Activated CD8-positive, alpha-beta memory T cell treated with anti-CD3 and anti-CD28 coated beads, Interleukin-2, amount 10 ng/mL, durations not matched to agents 7 days and 5 days (primary cell): ENCODE results near the gene IQGAP2. TPM values are rescaled to one million over a fixed set of nuclear protein-coding genes. Genes with fewer than 3 reads are reported as not detected.

Experiments used
- ATAC-seq: fragments of 150-1000 bp; cut with Tn5 transposase; one replicate; pipeline ENCODE4 v1.10.0; 2021; ENCODE audit warnings: moderate library complexity
- CTCF ChIA-PET: fragments of 350-600 bp; sonication (Branson Sonifier 250); formaldehyde crosslinking; loops from one replicate; lab custom pipeline; 2021; ENCODE audit warnings: antibody characterized with exemption; lab: Charles Lee
- DNase-seq: peaks from one replicate; pipeline ENCODE4 v3.0.0-alpha.2; 2020
- H3K27ac Mint-ChIP-seq: one replicate; pipeline ENCODE4 v1.8.0; 2021; ENCODE audit warnings: mild to moderate bottlenecking, mixed read lengths
- H3K27me3 Mint-ChIP-seq: one replicate; pipeline ENCODE4 v1.8.0; 2021; ENCODE audit warnings: mixed read lengths
- H3K36me3 Mint-ChIP-seq: one replicate; pipeline ENCODE4 v1.8.0; 2021; ENCODE audit warnings: mild to moderate bottlenecking, mixed read lengths
- H3K4me1 Mint-ChIP-seq: one replicate; pipeline ENCODE4 v1.8.0; 2021; ENCODE audit warnings: mixed read lengths
- H3K4me3 Mint-ChIP-seq: one replicate; pipeline ENCODE4 v1.8.0; 2021; ENCODE audit warnings: mild to moderate bottlenecking, moderate library complexity, mixed read lengths
- H3K9me3 Mint-ChIP-seq: one replicate; pipeline ENCODE4 v1.8.0; 2022; ENCODE audit warnings: low read depth, mixed read lengths
- total RNA-seq, 2 experiments: library from RNA; stranded (reverse); gene quantifications; one replicate each; pipeline ENCODE4 v1.2.3, GENCODE V29; 2021

The IQGAP2 gene
- total RNA-seq, 2 experiments from 2014 or later, result 70.2 to 118 TPM

DNA sequence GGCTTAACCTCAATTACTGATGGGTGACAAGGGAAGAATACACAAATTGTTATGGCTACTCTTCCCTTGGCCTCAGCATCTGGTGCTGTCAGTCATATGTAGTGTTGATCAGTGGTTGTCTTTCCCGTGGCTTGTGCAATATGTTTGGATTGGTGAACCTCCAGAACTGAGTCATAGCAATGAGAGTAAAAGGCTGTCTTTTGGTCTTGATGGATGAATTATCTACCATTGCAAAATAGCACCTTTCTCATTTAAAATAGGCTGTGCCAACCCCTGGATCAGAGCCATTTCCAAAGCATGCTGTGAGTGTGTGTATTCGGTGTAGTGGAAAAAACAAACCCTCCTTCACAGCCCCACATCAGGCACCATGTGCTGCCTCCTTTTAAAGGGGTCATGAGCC lies 298.2 kb downstream of the IQGAP2 start:
- Mint-ChIP-seq H3K27me3 (no peaks in the 10 kb centered on the region), H3K9me3 (no peaks in the 10 kb centered on the region), H3K4me1 (peaks cover 22% of the 10 kb centered on the region), H3K36me3 (peaks cover 43% of the 10 kb centered on the region), H3K4me3 (no peak overlapping the region), H3K27ac (no peak overlapping the region)
- CTCF ChIA-PET, result interaction anchor here (1.5 to 2.4 kb wide), 2 partner anchors 13 to 73 kb away, joined by 3 to 9 read pairs; no protein-coding TSS in a partner anchor
- DNase-seq (no peak), ATAC-seq (no peak)

DNA sequence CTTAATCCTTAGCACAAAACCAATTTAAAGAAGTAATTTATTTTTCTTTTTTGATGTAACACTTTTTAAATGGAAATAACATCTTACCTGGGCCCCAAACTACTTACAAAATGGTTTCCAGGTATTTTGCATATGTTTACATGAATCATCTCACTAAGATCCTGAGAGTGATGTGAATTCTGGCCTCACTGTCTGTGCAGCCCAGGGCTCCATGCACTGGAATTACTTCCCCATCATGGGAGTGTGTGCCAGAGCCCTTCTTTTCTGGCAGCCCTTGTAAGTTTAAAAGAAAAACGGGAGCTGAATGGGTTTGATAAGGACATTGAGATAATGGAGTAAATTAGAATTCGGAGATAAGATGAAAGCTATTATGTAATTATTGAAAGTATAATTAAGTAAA lies 300.6 kb downstream of the IQGAP2 start:
- CTCF ChIA-PET, result interaction anchor here (1.2 kb wide), 1 partner anchor 11 kb away, joined by 6 read pairs; no protein-coding TSS in a partner anchor
- no peak for ATAC-seq
- H3K27me3 Mint-ChIP-seq, result no peaks in the 10 kb centered on the region

DNA sequence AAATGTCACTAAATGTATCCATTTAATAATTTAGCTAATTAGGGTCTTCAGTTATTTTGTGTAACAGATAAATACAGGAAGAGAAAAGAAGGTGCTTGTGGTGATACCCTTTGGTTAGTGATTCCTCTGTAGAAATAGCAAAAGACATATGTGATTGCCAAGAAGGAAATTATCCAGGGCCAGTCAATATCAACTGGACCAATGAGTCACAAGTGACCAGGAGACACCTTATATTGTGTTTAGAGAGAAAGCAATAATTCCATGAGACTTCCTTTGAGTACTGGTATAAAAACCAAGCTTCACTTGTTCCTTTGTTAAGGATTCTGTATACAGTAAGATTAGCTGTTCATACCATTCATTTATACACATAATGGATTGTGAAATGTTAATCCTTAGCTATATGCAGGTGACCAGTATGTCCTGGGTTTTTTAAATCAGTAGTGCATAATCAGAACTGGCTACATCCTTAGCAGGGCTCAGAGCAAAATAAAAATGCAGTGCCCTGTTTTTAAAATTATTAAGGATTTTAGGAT lies 301.1 kb downstream of the IQGAP2 start:
- CTCF ChIA-PET, result interaction anchor here (0.8 to 1.2 kb wide), 3 partner anchors 10 to 70 kb away, joined by 3 to 6 read pairs (median 5); no protein-coding TSS in a partner anchor

More for the DNA sequence above, 300.6 kb downstream of the IQGAP2 start:
- Mint-ChIP-seq H3K36me3 (peaks cover 43% of the 10 kb centered on the region), H3K4me1 (peaks cover 19% of the 10 kb centered on the region), H3K4me3 (no peak overlapping the region), H3K27ac (no peak overlapping the region), H3K9me3 (no peaks in the 10 kb centered on the region)
- no peak for DNase-seq

DNA sequence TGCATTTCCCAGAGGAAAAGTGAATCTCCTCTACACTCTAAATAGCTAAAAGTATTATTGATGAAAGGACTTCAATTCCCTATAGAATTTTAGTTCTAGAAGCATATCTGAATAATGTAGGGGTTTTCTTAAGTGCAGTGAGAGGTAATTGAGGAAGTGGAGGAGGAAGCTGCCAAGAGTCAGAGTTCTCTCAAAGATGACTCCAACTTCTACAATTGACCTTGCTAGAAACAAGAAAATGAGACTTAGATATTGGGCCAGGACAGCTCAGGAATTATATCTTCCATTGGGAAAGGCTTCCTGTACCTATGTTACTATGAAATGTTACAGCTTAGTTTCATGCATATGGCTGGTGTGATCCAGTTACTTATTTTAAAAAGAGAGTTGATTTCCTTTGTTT lies 302.5 kb downstream of the IQGAP2 start:
- no peaks in the 10 kb centered on the region for H3K9me3 Mint-ChIP-seq
- no peak for ATAC-seq
- H3K4me3 Mint-ChIP-seq, result no peak overlapping the region
- no peak for DNase-seq
- H3K27ac Mint-ChIP-seq, result peak overlapping the region; percentile 15
- CTCF ChIA-PET, result interaction anchor here (0.6 to 1.4 kb wide), 3 partner anchors 13 to 69 kb away, joined by 3 to 4 read pairs (median 4); no protein-coding TSS in a partner anchor
- H3K36me3 Mint-ChIP-seq, result peaks cover 46% of the 10 kb centered on the region
- peaks cover 27% of the 10 kb centered on the region for H3K4me1 Mint-ChIP-seq
- no peaks in the 10 kb centered on the region for H3K27me3 Mint-ChIP-seq

More for the DNA sequence above, 301.1 kb downstream of the IQGAP2 start:
- H3K27ac Mint-ChIP-seq, result no peak overlapping the region
- H3K36me3 Mint-ChIP-seq, result peaks cover 45% of the 10 kb centered on the region
- H3K4me3 Mint-ChIP-seq, result no peak overlapping the region
- DNase-seq (no peak), ATAC-seq (no peak)
- H3K27me3 Mint-ChIP-seq, result no peaks in the 10 kb centered on the region
- peaks cover 16% of the 10 kb centered on the region for H3K4me1 Mint-ChIP-seq
- H3K9me3 Mint-ChIP-seq, result no peaks in the 10 kb centered on the region

DNA sequence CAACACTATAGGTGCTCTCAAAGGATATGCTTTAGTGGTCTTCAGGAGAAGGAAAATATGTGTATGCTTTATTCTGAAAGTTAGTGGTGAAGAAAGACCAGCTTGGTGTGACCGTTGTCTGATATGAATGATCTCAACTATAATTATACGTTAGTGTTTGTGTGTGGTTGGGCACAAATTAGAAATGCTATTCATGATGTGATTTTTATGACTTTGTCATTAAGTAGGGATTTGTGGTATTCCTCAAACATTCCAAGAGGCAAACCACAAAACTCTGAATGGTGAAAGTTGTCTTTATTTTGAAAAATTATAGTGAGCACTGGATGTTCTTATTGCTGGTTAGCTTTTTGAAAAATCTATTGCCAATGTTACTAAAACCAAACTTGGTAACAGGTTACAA lies 306.7 kb downstream of the IQGAP2 start:
- H3K4me1 Mint-ChIP-seq, result peaks cover 48% of the 10 kb centered on the region
- CTCF ChIA-PET, result interaction anchor here (1.2 to 6.4 kb wide), 3 partner anchors 27 to 65 kb away, joined by 3 to 32 read pairs (median 4); no protein-coding TSS in a partner anchor
- ATAC-seq, result no peak
- H3K4me3 Mint-ChIP-seq, result no peak overlapping the region
- no peak for DNase-seq
- no peak overlapping the region for H3K27ac Mint-ChIP-seq
- H3K36me3 Mint-ChIP-seq, result peaks cover 26% of the 10 kb centered on the region
- no peaks in the 10 kb centered on the region for H3K9me3 Mint-ChIP-seq
- H3K27me3 Mint-ChIP-seq, result peaks cover 2% of the 10 kb centered on the region

DNA sequence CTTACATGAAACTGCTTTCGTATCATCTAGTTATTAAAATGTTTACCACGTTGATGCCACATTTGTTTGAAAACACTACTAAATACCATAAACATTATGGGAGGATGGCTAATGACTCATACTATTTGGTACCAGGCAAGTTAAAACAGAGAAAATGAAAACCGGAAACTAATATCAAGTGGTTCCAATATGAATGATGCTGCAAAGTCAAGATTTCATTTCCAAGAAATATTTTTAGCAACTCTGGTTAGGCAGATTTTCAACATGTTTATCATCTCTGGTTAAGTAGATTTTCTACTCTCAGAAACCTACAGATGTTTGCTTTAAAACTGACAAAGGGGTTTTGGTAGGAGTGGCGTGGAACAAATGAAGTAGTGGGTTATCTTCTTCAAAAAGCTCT lies 307.9 kb downstream of the IQGAP2 start:
- DNase-seq (no peak), ATAC-seq (peak; percentile 8)
- H3K36me3 Mint-ChIP-seq, result peaks cover 24% of the 10 kb centered on the region
- CTCF ChIA-PET, result interaction anchor here (1.2 to 6.4 kb wide), 2 partner anchors 29 to 64 kb away, joined by 3 to 32 read pairs; no protein-coding TSS in a partner anchor
- H3K27ac Mint-ChIP-seq, result peak overlapping the region; percentile 76
- H3K9me3 Mint-ChIP-seq, result no peaks in the 10 kb centered on the region
- peak overlapping the region; percentile 8 for H3K4me3 Mint-ChIP-seq
- peaks cover 46% of the 10 kb centered on the region for H3K4me1 Mint-ChIP-seq
- peaks cover 2% of the 10 kb centered on the region for H3K27me3 Mint-ChIP-seq

DNA sequence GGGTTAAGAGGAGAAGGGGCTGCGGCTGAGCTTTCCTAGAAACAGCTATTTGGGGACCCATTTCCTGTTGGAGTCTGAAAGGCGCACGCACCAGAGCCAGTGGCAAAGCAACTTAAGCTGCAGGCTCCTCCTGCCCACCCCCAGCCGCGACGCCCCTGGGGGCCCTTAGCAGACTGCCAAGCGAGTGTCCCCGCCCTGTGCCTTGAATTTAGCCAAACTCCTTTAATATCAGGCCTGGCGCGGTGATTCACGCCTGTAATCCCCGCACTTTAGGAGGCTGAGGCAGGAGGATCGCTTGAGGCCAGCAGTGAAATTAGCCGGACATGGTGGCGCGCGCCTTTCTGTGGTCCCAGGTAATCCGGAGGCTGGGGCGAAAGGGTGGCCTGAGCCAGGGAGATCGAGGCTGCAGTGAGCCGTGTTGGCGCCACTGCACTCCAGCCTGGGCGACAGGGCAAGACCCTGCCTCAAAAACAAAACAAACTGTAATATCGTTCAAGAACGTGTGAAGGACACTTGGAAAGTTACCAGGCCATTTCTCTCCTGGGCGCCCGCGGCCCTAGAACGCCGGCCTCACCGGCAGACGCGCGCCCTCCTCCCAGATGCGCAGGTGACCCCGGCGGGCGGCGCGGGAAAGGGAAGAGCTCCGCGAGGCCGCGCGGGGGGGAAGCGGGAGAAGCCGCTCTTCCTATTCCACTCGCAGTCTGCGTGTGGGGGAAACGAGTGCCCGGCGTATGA lies 311.8 kb downstream of the IQGAP2 start:
- peaks cover 2% of the 10 kb centered on the region for H3K27me3 Mint-ChIP-seq
- no peaks in the 10 kb centered on the region for H3K9me3 Mint-ChIP-seq
- peaks cover 65% of the 10 kb centered on the region for H3K4me1 Mint-ChIP-seq
- H3K4me3 Mint-ChIP-seq, result peak overlapping the region; percentile 89
- peak; percentile 32 for ATAC-seq
- CTCF ChIA-PET, result interaction anchor here (0.8 to 5.5 kb wide), 10 partner anchors 9 to 316 kb away, joined by 3 to 59 read pairs (median 6); no protein-coding TSS in a partner anchor
- peak overlapping the region; percentile 90 for H3K27ac Mint-ChIP-seq
- peaks cover 24% of the 10 kb centered on the region for H3K36me3 Mint-ChIP-seq
- DNase-seq, result peak; percentile 74

DNA sequence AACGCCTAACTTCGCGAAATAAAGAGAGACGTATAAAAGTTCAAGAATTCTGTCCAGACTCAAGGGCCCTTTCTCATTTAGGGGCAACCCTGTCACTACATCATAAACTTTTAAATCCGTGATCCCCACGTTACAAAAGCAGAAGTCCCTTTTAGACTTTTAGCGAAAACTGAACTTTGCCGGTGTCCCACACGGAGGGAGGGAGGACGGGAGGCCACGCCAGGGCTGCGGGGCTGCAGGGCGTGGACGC lies 312.3 kb downstream of the IQGAP2 start:
- H3K4me3 Mint-ChIP-seq, result peak overlapping the region; percentile 89
- no peak for ATAC-seq
- CTCF ChIA-PET, result interaction anchor here (0.8 to 5.5 kb wide), 9 partner anchors 10 to 316 kb away, joined by 3 to 59 read pairs (median 6); no protein-coding TSS in a partner anchor
- H3K36me3 Mint-ChIP-seq, result peaks cover 24% of the 10 kb centered on the region
- no peak for DNase-seq
- H3K27me3 Mint-ChIP-seq, result peaks cover 2% of the 10 kb centered on the region
- H3K9me3 Mint-ChIP-seq, result no peaks in the 10 kb centered on the region
- peak overlapping the region; percentile 90 for H3K27ac Mint-ChIP-seq
- H3K4me1 Mint-ChIP-seq, result peaks cover 60% of the 10 kb centered on the region

DNA sequence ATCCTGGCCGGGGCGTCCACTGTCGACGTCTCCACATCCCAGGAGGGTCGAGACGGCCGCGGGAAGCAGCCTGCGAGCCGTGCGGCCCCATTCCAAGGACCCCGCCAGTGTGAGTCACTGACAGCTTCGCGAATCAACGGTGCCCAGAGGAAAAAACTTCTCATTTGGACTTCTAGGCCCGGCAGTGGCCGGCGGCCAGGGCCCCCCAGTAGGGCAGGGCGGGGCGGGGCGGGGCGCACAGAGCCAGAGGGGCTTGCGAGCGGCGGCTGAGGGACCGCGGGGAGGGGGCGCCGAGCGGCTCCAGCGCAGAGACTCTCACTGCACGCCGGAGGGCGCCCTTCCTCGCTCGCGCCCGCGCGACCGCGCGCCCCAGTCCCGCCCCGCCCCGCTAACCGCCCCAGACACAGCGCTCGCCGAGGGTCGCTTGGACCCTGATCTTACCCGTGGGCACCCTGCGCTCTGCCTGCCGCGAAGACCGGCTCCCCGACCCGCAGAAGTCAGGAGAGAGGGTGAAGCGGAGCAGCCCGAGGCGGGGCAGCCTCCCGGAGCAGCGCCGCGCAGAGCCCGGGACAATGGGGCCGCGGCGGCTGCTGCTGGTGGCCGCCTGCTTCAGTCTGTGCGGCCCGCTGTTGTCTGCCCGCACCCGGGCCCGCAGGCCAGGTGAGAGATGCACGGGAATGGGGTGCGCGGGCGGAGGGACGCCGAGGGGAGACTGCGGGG lies 312.8 kb downstream of the IQGAP2 start, which contains the start of gene F2R:
Gene F2R (plus strand): TSS at position 391 of the 720 bp plus-strand sequence. CDS start 182 bp downstream, at position 573.
- Mint-ChIP-seq H3K27me3 (peaks cover 2% of the 10 kb centered on the region), H3K9me3 (no peaks in the 10 kb centered on the region), H3K4me1 (peaks cover 60% of the 10 kb centered on the region), H3K27ac (peak within 1 kb of the TSS; percentile 90), H3K36me3 (peaks cover 24% of the 10 kb centered on the region), H3K4me3 (peak within 1 kb of the TSS; percentile 89)
- CTCF ChIA-PET, result interaction anchor here (0.8 to 5.5 kb wide), 11 partner anchors 10 to 315 kb away, joined by 3 to 59 read pairs (median 6); no protein-coding TSS in a partner anchor
- ATAC-seq (peak; percentile 82), DNase-seq (peak; percentile 77)

DNA sequence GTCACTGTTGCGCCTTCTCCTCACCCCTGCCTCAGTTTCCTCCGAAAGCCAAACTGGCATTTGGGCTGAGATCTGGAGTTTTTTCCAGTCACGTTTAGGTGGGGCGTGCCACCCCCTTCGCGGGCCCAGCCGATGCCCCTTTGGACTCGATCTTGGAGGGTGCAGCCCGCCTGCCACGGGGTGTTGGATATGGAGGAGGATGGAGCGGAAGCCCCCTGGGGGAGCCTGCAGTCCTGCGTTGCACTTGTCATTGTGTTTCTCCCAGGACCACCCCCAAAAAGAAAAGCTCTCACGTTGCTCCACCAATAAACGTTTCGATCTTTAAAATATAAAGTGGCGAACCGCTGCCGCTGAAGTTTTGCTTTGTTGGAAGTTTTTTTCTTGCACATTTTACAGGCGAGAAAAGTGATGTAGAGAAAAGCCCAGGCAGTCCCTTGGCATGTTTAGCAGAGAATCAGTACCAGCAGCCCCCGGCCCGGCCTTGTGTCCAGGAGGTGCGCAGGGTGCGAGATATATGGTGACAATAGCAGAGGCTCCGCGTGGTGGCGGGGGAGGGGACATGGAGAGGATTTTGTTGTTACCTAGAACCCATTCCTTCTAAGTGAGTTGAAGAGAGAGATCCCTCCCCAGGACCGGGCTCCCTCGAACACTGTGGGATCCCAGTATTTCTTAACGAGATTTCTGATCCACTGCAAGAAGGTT lies 313.5 kb downstream of the IQGAP2 start:
- Mint-ChIP-seq H3K27me3 (peaks cover 2% of the 10 kb centered on the region), H3K27ac (peak overlapping the region; percentile 90)
- ATAC-seq, result peak; percentile 17

DNA sequence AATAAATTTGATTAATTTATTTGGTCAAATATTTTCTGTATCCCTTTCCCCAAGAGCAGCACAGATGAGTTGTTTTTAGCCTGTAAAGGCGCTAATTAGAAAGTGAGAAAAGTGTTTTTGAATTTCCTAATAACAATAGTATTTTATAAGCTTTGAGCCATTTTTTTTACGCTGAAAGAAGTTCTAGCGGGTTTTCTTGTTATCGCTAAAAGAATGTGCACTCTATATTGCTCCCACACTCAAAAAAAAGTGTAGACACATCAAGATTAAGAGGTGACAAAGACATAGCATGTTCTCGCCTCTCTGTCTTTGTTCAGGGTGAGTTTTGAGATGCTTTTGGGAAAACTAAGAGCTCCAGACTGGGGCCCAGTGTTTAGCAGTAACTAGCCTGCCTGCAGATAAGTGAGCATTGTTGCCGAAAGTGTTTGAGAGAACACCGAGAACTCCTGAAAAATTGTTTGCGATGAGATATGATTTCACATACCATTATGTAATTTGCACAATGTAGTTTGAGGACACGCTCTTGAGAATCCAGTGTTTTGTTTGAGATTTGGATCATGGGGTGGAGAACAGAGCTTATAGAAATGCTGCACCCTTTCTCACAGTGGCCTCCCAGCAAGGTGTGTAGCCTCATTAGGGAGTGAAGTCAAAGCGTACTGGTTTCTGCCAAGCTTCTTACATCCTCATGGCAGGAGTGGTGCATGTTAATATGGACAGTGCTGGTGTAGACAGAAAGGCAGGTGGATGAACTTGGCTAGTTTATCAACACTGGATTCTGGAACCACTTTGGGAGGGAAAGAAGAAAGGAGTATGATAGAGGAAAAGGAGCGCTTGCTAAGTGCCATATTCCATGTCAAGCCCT lies 314.4 kb downstream of the IQGAP2 start:
- Mint-ChIP-seq H3K36me3 (peaks cover 27% of the 10 kb centered on the region), H3K27me3 (peaks cover 2% of the 10 kb centered on the region), H3K4me1 (peaks cover 56% of the 10 kb centered on the region), H3K27ac (peak overlapping the region; percentile 90), H3K9me3 (no peaks in the 10 kb centered on the region), H3K4me3 (peak overlapping the region; percentile 89)
- DNase-seq (no peak), ATAC-seq (no peak)
- CTCF ChIA-PET, result interaction anchor here (0.8 to 5.5 kb wide), 7 partner anchors 9 to 58 kb away, joined by 3 to 59 read pairs (median 10); no protein-coding TSS in a partner anchor

More for the DNA sequence above, 313.5 kb downstream of the IQGAP2 start:
- DNase-seq, result peak; percentile 49
- Mint-ChIP-seq H3K9me3 (no peaks in the 10 kb centered on the region), H3K4me3 (peak overlapping the region; percentile 89), H3K4me1 (peaks cover 60% of the 10 kb centered on the region), H3K36me3 (peaks cover 26% of the 10 kb centered on the region)
- CTCF ChIA-PET, result interaction anchor here (1.6 to 5.5 kb wide), 6 partner anchors 10 to 315 kb away, joined by 3 to 59 read pairs (median 10); no protein-coding TSS in a partner anchor
